GM10847 (cell line): ENCODE results near the gene RAPGEF4.

Source experiments
- POLR2A ChIP-seq: IDR thresholded peaks from 2 replicates; pipeline ENCODE4 v1.6.1; 2011; ENCODE audit not compliant: insufficient read length; ENCODE audit errors: extremely low read depth

RAPGEF4 gene

DNA sequence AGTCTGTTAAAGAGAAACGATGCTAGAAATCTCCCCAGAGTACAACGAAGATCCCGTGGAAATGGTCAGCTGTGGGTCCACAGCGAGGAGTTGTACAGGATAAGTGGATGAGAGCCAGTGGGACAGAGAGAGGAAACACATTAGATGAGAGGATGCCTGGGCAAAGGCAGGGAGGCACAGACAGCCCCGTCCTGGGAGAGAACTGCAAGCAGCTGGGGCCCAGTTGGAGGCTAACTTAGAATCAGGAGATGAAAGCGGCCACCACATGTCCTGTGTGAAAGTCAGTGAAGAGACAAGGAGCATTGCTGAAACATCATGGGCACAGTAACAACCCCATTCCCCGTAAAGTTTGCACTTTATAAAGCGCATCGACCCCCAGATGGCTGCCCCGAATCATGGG lies 157.5 kb downstream of the RAPGEF4 start:
- no peak for TF ChIP-seq POLR2A

DNA sequence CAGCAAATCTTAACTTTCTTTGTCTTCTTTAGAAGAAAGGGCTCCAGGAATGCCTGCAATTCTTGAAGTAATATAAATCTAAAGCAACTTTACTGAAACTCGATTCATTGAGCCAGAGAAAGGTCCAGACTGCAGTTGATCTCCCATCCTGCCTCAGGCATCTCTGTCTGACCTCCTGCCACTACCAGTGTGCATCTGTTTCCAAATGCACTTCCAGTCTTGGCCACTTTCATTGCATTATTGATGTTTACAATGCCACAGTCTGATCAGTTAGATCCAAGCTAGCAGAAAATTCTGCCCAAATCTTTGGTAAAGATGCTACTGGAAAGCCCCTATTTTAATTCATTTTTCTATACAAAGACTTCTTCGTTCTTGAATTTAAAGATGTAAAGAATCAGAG lies 158.0 kb downstream of the RAPGEF4 start:
- no peak for TF ChIP-seq POLR2A

GRCh38 chr2:172894689-172895387 lies 159.2 kb downstream of the RAPGEF4 start:
- TF ChIP-seq POLR2A, result no peak

DNA sequence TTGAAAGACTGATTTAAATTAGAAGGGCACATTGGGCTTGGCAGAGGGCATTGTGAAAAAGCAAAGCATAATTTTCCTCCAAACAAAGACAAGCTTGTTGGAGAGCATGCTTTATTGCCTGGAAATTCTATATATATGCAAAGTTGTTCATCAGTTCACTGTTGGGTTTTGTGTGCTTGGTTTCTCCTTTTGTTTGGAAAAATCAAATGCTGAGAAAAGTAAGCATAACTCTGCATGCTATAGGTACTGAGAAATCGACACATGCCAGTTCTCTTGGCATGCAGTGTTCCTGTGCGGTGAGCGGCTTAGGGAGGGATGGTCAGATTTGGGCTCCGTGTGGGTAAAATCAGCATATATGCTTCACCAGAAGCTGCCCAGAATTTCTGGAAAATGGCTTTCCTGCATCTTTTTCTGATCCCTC lies 161.0 kb downstream of the RAPGEF4 start:
- no peak for TF ChIP-seq POLR2A

GRCh38 chr2:172900871-172901270 lies 165.2 kb downstream of the RAPGEF4 start:
- no peak for TF ChIP-seq POLR2A

DNA sequence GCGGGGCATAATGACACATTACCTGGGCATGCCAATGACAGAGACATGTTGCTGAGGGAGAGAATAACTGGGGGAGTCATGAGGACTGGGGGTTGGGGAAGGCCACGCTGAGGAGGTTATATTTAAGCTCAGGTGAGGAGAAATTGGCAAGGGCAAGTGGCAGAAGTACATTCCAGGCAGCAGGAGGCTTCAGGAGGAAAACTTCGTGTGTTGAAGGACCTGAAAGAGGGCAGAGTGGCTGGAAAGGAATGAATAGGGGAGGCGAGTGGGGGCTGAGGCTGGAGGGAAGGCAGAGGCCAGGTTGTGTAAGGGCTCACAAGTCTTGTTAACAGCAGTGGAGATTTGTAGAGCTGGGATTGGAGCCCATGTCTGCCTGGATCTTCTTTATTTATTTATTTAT lies 166.3 kb downstream of the RAPGEF4 start:
- no peak for TF ChIP-seq POLR2A

- TF ChIP-seq POLR2A, result no peak
These were observed 168.6 kb downstream of the RAPGEF4 start for GRCh38 chr2:172904236-172904635.

GRCh38 chr2:172905937-172906811 lies 170.5 kb downstream of the RAPGEF4 start:
- TF ChIP-seq POLR2A, result no peak

GRCh38 chr2:172908275-172908674 lies 172.6 kb downstream of the RAPGEF4 start:
- no peak for TF ChIP-seq POLR2A

DNA sequence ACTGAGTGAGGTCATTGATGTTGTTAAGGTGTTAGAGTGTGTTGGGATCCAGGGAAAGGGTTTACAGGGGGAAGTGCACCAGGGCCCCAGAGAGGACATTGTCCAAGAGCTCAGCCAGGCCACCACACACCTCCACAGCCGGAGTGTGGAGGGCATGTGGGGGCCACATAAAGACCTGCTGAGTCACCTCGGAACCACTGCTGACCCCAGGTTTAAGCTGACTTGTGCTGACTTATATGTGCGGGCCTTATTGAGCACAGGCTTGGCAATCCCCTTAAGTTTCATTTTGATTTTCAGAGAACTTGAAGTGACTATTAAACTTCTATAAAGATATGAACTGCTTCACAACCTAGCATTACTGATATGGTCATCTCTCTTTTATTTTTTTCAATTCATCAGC lies 173.8 kb downstream of the RAPGEF4 start:
- no peak for TF ChIP-seq POLR2A

- TF ChIP-seq POLR2A, result no peak
These were observed 176.6 kb downstream of the RAPGEF4 start for GRCh38 chr2:172912266-172912665.

DNA sequence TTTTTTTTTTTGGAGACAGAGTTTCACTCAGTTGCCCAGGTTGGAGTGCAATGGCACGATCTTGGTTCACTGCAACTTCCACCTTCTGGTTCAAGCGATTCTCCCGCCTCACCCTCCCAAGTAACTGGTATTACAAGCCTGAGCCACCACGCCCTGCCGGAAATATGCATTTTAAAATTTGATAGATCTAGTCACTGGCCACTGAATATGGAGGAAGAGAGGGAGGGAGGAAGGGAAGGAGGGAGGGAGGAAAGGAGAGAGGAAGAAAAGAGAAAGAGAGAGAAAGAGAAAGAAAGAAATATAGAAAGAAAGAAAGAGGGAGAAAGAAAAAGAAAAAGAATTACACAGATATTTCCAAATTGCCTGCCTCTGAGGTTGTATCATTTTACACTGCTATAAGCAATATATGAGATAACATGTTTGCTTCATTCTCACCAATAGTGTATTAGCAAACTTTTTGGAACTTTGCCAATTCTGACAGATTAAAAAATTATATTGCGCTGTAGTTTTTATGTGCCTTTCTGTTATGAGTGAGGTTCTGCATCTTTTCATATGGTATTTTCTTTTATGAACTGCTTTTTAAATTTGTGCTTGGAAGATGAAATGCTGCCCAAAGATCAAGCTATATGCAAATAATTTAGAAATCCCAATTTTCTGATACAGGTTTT lies 178.8 kb downstream of the RAPGEF4 start:
- TF ChIP-seq POLR2A, result no peak

DNA sequence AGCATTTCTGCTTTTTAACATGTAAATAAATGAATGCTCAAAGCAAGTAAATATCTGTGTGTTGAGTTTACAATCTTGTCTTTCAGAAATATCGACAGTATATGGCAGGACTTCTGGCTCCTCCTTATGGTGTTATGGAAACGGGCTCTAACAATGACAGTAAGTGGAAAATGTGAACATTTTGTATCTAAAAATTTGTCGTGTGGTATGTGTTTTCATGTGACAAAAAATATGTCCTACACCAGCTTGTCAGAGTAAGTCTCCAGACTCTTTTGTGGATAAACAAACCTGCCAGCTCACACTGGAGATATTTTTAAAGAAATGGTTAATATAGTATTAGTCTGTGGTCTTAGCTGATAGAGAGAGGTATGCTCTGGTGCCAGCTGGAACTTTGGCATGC lies 182.1 kb downstream of the RAPGEF4 start:
- TF ChIP-seq POLR2A, result no peak

DNA sequence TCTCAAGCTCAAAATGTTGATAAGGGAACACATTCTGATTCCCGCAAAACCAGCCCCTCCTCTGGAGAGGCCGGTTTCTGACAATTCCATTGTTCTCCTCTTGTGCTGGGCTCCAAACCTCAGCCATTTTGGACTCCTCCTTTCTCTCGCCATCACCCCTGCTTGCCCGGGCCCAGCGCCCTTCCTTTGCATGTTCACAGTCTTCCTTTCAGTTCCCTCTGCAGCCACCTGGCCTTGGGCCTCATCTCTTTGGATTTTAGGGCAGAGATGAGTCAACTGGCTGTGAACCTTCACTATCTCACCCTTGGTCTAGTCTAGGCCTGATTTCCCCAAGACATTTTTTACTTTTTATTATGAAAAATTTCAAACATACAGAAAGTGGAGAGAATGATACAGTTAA lies 184.1 kb downstream of the RAPGEF4 start:
- no peak for TF ChIP-seq POLR2A

DNA sequence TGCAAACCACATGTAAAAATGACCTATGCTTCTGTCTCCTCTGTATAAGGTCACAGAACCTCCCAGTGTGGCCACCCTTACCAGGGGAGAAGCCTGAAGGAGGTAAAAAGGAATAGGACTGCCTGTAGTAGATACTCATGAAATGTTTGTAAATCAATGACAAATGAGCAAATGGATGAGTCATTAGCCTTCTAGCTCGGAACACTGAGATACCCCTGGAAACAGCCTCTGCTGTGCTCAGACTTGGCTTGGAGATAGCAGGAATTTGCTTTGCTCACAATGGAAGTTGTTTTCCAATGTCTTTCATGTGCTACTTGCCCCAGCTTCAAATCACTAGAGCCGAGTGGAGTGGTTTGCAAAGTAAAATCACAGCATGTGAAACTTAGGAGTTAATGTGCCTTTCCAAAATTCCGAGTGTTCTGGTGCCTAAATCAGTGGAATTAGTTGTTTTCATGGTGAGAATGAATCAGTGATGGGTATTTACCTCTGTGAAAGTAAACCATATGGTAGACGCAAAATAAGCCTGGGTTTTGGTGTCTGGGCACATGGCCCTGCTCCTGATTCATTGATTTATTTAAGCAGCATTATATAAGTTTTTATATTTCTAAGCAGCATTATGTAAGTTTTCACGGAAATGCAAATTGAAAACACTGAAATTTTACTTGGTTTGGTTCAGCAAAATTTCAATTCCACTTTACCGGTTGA lies 186.0 kb downstream of the RAPGEF4 start:
- TF ChIP-seq POLR2A, result no peak

- TF ChIP-seq POLR2A, result no peak
These were observed 186.7 kb downstream of the RAPGEF4 start for GRCh38 chr2:172922306-172922705.

DNA sequence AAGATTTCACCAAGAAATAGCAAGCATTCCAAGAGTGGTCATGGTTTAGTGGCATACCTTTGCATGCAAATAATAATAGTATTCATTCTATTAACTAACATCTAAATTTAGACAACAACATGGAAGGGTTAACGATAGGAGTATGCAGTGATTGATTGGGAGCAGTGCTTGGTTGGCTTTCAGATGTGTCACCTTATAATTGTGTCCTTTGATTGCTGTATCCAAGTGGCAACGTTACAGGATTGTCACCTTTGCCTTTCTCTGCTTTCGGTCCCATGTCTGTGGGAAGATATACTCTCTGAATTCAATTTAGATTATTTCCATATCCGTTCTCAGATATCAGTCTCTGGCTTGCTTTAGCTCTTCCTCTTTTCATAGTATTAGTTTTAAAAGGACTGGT lies 187.2 kb downstream of the RAPGEF4 start:
- no peak for TF ChIP-seq POLR2A
